Measurements from ENCODE around the gene ZW10.

Gene ZW10

DNA sequence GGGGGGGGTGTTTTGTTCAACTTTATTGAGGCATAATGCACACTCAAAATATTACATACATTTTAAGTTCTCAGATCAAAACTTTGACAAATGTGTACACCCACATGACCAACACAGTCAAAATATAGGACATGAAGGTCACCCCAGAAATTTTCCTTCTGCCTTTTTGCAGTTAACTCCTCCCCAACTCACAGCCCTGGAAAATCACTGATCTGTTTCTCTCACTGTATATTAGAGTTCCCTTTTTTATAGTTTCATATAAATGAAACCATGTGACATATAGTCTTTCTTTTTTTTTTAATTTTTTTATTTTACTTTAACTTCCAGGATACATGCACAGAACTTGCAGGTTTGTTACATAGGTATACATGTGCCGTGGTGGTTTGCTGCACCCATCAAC lies 72.0 kb downstream of the ZW10 start:
- TF ChIP-seq, protein P1, sequence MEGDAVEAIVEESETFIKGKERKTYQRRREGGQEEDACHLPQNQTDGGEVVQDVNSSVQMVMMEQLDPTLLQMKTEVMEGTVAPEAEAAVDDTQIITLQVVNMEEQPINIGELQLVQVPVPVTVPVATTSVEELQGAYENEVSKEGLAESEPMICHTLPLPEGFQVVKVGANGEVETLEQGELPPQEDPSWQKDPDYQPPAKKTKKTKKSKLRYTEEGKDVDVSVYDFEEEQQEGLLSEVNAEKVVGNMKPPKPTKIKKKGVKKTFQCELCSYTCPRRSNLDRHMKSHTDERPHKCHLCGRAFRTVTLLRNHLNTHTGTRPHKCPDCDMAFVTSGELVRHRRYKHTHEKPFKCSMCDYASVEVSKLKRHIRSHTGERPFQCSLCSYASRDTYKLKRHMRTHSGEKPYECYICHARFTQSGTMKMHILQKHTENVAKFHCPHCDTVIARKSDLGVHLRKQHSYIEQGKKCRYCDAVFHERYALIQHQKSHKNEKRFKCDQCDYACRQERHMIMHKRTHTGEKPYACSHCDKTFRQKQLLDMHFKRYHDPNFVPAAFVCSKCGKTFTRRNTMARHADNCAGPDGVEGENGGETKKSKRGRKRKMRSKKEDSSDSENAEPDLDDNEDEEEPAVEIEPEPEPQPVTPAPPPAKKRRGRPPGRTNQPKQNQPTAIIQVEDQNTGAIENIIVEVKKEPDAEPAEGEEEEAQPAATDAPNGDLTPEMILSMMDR (IDR thresholded peaks at IDR 0.05; ENCODE audit: low read depth, low read length) = no peak
- no peak overlapping the region for H3K4me3 ChIP-seq (replicated peaks in 1 of 2; ENCODE audit: low read depth in 2 of 2, low read length in 2 of 2)
- DNase-seq (ENCODE audit: low read depth in 2 of 2) = no peak

- TF ChIP-seq, protein P1 (IDR thresholded peaks at IDR 0.05; ENCODE audit: low read depth, low read length) = no peak
- H3K4me3 ChIP-seq (replicated peaks in 1 of 2; ENCODE audit: low read depth in 2 of 2, low read length in 2 of 2) = no peak overlapping the region
- no peak for DNase-seq (ENCODE audit: low read depth in 2 of 2)
Observed at GRCh38 chr11:113698515-113698914, 75.0 kb downstream of the ZW10 start.

- TF ChIP-seq, protein P1 (IDR thresholded peaks at IDR 0.05; ENCODE audit: low read depth, low read length) = no peak
- no peak for DNase-seq (ENCODE audit: low read depth in 2 of 2)
- no peak overlapping the region for H3K4me3 ChIP-seq (replicated peaks in 1 of 2; ENCODE audit: low read depth in 2 of 2, low read length in 2 of 2)
Observed at GRCh38 chr11:113697756-113698407, 75.6 kb downstream of the ZW10 start.

GRCh38 chr11:113697111-113697510 lies 76.4 kb downstream of the ZW10 start:
- TF ChIP-seq, protein P1 (IDR thresholded peaks at IDR 0.05; ENCODE audit: low read depth, low read length) = no peak
- H3K4me3 ChIP-seq (replicated peaks in 1 of 2; ENCODE audit: low read depth in 2 of 2, low read length in 2 of 2) = no peak overlapping the region
- DNase-seq (ENCODE audit: low read depth in 2 of 2) = no peak

DNA sequence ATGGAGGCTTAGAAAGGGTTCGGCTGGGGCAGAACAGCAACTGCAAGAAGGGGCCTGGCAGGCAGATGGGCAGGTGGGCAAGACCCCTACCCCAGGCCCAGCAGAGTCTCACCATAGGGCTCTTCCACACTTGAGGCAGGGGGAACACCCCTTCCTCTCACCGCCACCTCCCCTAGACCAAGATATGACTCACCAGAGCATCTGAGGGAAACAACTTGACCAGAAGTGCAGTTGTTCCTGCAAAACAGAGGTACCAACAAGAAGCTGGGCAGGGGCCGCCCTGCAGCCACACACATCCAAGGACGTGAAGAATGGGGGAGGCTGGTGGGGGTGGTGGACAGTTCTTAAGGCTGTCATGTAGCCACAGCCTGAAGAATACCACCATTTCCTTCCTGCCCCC lies 78.3 kb downstream of the ZW10 start:
- TF ChIP-seq, protein P1 (IDR thresholded peaks at IDR 0.05; ENCODE audit: low read depth, low read length) = no peak
- no peak for DNase-seq (ENCODE audit: low read depth in 2 of 2)
- H3K4me3 ChIP-seq (replicated peaks in 1 of 2; ENCODE audit: low read depth in 2 of 2, low read length in 2 of 2) = no peak overlapping the region

DNA sequence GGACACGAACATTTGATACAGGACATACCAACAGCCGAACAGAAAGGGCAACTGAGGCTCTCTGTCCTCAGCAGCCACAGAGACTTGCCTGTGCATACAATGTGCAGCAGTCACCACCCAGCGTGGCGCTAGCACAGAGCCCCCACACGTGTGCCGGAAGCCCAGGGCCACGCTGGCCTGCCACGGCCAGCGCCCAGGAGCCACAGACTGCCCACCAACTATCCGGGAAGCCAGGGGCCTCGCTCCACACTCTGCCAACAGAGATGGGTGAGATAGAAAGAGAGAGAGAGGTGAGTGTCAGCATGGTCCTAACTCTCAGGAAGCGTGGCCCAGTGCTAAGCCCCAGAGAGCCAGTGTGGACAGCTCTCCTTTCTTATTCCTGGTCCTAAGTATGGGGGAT lies 79.1 kb downstream of the ZW10 start:
- TF ChIP-seq, protein P1 (IDR thresholded peaks at IDR 0.05; ENCODE audit: low read depth, low read length) = no peak
- DNase-seq (ENCODE audit: low read depth in 2 of 2) = no peak
- H3K4me3 ChIP-seq (replicated peaks in 1 of 2; ENCODE audit: low read depth in 2 of 2, low read length in 2 of 2) = no peak overlapping the region

DNA sequence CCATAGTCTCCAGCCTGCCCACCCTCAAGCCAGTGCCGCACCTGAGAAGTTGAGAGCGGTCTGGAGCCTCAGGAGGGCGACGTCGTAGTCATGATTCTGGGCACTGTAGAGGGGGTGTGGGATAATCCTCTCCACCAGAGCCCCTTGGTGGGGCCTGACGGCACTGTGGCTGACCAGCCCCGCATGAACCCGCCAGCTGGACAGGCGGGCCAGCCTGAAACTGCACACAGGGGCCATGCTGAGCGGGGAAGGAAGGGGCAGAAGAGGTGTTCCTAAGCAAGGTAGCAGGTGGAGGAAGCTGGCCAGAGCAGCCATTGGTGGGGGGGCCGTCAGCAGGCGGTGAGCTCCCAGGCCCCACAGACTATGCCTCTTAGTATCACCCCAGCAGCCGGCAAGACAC lies 80.5 kb downstream of the ZW10 start:
- TF ChIP-seq, protein P1 (IDR thresholded peaks at IDR 0.05; ENCODE audit: low read depth, low read length) = no peak
- no peak overlapping the region for H3K4me3 ChIP-seq (replicated peaks in 1 of 2; ENCODE audit: low read depth in 2 of 2, low read length in 2 of 2)
- no peak for DNase-seq (ENCODE audit: low read depth in 2 of 2)
